Endothelial cell (in vitro differentiated cells): ENCODE data around the gene MAPK11. TPM values are rescaled to one million over a fixed set of nuclear protein-coding genes. Genes with fewer than 3 reads are reported as not detected.

Experiments
- DNase-seq: peaks from one replicate; pipeline ENCODE4 v3.0.0; 2021; ENCODE audit warnings: low spot score
- H3K27ac Mint-ChIP-seq: one replicate; pipeline ENCODE4 v1.8.0; 2021; ENCODE audit warnings: mixed read lengths, inconsistent platforms; ENCODE audit not compliant: unreplicated experiment
- H3K27me3 Mint-ChIP-seq: one replicate; pipeline ENCODE4 v1.8.0; 2021; ENCODE audit warnings: mild to moderate bottlenecking, moderate library complexity, mixed read lengths, inconsistent platforms; ENCODE audit not compliant: unreplicated experiment
- H3K36me3 Mint-ChIP-seq: one replicate; pipeline ENCODE4 v1.8.0; 2021; ENCODE audit warnings: mild to moderate bottlenecking, low read depth, mixed read lengths, inconsistent platforms; ENCODE audit not compliant: unreplicated experiment
- H3K4me1 Mint-ChIP-seq: one replicate; pipeline ENCODE4 v1.8.0; 2021; ENCODE audit warnings: mild to moderate bottlenecking, mixed read lengths, inconsistent platforms; ENCODE audit not compliant: unreplicated experiment
- H3K4me3 Mint-ChIP-seq: one replicate; pipeline ENCODE4 v1.8.0; 2021; ENCODE audit warnings: mild to moderate bottlenecking, mixed read lengths, inconsistent platforms; ENCODE audit not compliant: unreplicated experiment
- H3K9me3 Mint-ChIP-seq: one replicate; pipeline ENCODE4 v1.8.0; 2021; ENCODE audit warnings: mixed read lengths, inconsistent platforms; ENCODE audit not compliant: unreplicated experiment
- CTCF ChIP-seq: fragments of 200-600 bp; sonication (generic); IDR thresholded peaks from one replicate; pipeline ENCODE4 v1.5.0; 2021; ENCODE audit warnings: antibody characterized with exemption; ENCODE audit not compliant: unreplicated experiment
- total RNA-seq: library from RNA; stranded (reverse); fragmentation: NEBNext Ultra II Directional; extraction: Animal tissue kit (Norgen Biotek cat#: 25700); gene quantifications from one replicate; pipeline ENCODE4 v1.2.1, GENCODE V29; 2021; ENCODE audit not compliant: unreplicated experiment

MAPK11 gene
- total RNA-seq, 1 donor from 2014 or later = 62.4 TPM

- Mint-ChIP-seq H3K4me3 (no peak overlapping the region), H3K27ac (no peak overlapping the region), H3K4me1 (no peaks in the 10 kb centered on the region)
Observed at GRCh38 chr22:50314081-50314454, 43.9 kb upstream of the MAPK11 start.

GRCh38 chr22:50313600-50313999, 43.4 kb upstream of the MAPK11 start:
- peaks cover 3% of the 10 kb centered on the region for H3K4me1 Mint-ChIP-seq
- no peak overlapping the region for H3K27ac Mint-ChIP-seq
- peaks cover 3% of the 10 kb centered on the region for H3K27me3 Mint-ChIP-seq
- no peaks in the 10 kb centered on the region for H3K9me3 Mint-ChIP-seq
- no peak overlapping the region for H3K4me3 Mint-ChIP-seq
- no peaks in the 10 kb centered on the region for H3K36me3 Mint-ChIP-seq
- no peak for TF ChIP-seq CTCF
- no peak for DNase-seq

More at GRCh38 chr22:50314081-50314454, 43.9 kb upstream of the MAPK11 start:
- no peak for TF ChIP-seq CTCF
- Mint-ChIP-seq H3K9me3 (no peaks in the 10 kb centered on the region), H3K27me3 (no peaks in the 10 kb centered on the region), H3K36me3 (no peaks in the 10 kb centered on the region)
- DNase-seq = no peak

- Mint-ChIP-seq H3K4me3 (no peak overlapping the region), H3K9me3 (no peaks in the 10 kb centered on the region), H3K4me1 (peaks cover 6% of the 10 kb centered on the region), H3K36me3 (no peaks in the 10 kb centered on the region), H3K27ac (no peak overlapping the region), H3K27me3 (peaks cover 3% of the 10 kb centered on the region)
- TF ChIP-seq CTCF = no peak
- DNase-seq = no peak
Observed at GRCh38 chr22:50313021-50313420, 42.8 kb upstream of the MAPK11 start.

- TF ChIP-seq CTCF = no peak
- DNase-seq = no peak
- Mint-ChIP-seq H3K4me1 (peaks cover 6% of the 10 kb centered on the region), H3K4me3 (no peak overlapping the region), H3K27me3 (peaks cover 3% of the 10 kb centered on the region), H3K9me3 (no peaks in the 10 kb centered on the region), H3K27ac (no peak overlapping the region), H3K36me3 (no peaks in the 10 kb centered on the region)
Observed at GRCh38 chr22:50312371-50312770, 42.2 kb upstream of the MAPK11 start.

GRCh38 chr22:50311606-50312351, 41.6 kb upstream of the MAPK11 start:
- TF ChIP-seq CTCF = no peak
- no peak for DNase-seq
- peaks cover 3% of the 10 kb centered on the region for H3K27me3 Mint-ChIP-seq

More at GRCh38 chr22:50311606-50312351, 41.6 kb upstream of the MAPK11 start:
- Mint-ChIP-seq H3K4me1 (peaks cover 6% of the 10 kb centered on the region), H3K27ac (no peak overlapping the region), H3K4me3 (no peak overlapping the region), H3K9me3 (no peaks in the 10 kb centered on the region), H3K36me3 (no peaks in the 10 kb centered on the region)
